ENCODE measurements around the gene CHST11. TPM values are rescaled to one million over a fixed set of nuclear protein-coding genes. Genes with fewer than 3 reads are reported as not detected.

Gene CHST11
- total RNA-seq, 1 experiment from 2014 or later, result 6.7 TPM

- Histone ChIP-seq H2AK5ac (ENCODE audit: insufficient read length, low read length) (no peak overlapping the region), H3K27me3 (ENCODE audit: insufficient read depth, low read length) (no peaks in the 10 kb centered on the region), H4K20me1 (ENCODE audit: control insufficient read depth, insufficient read depth, insufficient read length) (no peaks in the 10 kb centered on the region), H3K9me3 (ENCODE audit: control insufficient read depth, low read depth, low read length) (no peaks in the 10 kb centered on the region), H2BK5ac (ENCODE audit: insufficient read length, low read length) (no peak overlapping the region), H3K4me2 (ENCODE audit: insufficient read depth, insufficient read length, low read length) (no peak overlapping the region), H3K56ac (ENCODE audit: insufficient read length, low read depth, low read length) (no peak overlapping the region), H3K79me1 (ENCODE audit: insufficient read depth, low read depth, low read length, poor library complexity, severe bottlenecking) (no peaks in the 10 kb centered on the region), H3K4ac (ENCODE audit: low read depth, low read length) (no peak overlapping the region), H2BK15ac (ENCODE audit: low read depth, low read length) (no peak overlapping the region), H2BK12ac (ENCODE audit: insufficient read length, low read depth, low read length) (no peak overlapping the region), H3K18ac (ENCODE audit: insufficient read length, low read depth, low read length) (no peak overlapping the region), H4K91ac (ENCODE audit: insufficient read length, low read depth, low read length) (no peak overlapping the region), H3K23me2 (ENCODE audit: insufficient read length, low read depth, low read length, poor library complexity, severe bottlenecking) (no peaks in the 10 kb centered on the region), H4K5ac (ENCODE audit: insufficient read length, low read depth, low read length) (no peak overlapping the region), H3K27ac (ENCODE audit: insufficient read length, low read depth, low read length) (no peak overlapping the region), H2BK120ac (ENCODE audit: low read depth, low read length, poor library complexity, severe bottlenecking) (no peak overlapping the region), H3K14ac (ENCODE audit: insufficient read depth, low read length) (no peak overlapping the region), H2BK20ac (ENCODE audit: low read depth, low read length, poor library complexity, severe bottlenecking) (no peak overlapping the region), H4K8ac (replicated peaks; ENCODE audit: insufficient read length, low read depth, low read length) (no peak overlapping the region), H2AFZ (ENCODE audit: low read length) (no peak overlapping the region), H3K9ac (ENCODE audit: extremely low read depth, insufficient read length, low read length) (no peak overlapping the region), H3K23ac (ENCODE audit: insufficient read length, low read depth, low read length) (no peak overlapping the region), H3K79me2 (ENCODE audit: insufficient read depth, low read length) (no peaks in the 10 kb centered on the region), H3T11ph (ENCODE audit: low read length) (no peak overlapping the region), H3K4me1 (ENCODE audit: insufficient read depth, low read length) (peaks cover 10% of the 10 kb centered on the region)
- Mint-ChIP-seq H3K4me3 (0 out of 5 replicates have a peak overlapping the region, but pooled peaks of 1 of the 2 experiments have one; percentile 26), H3K9me3 (peaks cover 0 to 7% of the 10 kb centered on the region in 2 experiments; a peak in 2 of 5 replicates), H3K4me1 (peaks cover 18 to 25% of the 10 kb centered on the region in 2 experiments), H3K27ac (no peak overlapping the region), H3K36me3 (ENCODE audit: insufficient read depth in 1 of 3, low read depth in 3 of 3) (peaks cover 0 to 2% (median 0%) of the 10 kb centered on the region in 3 experiments; a peak in 1 of 7 replicates), H3K27me3 (ENCODE audit: low read depth) (no peaks in the 10 kb centered on the region)
- peak; percentile 91 for DNase-seq
- no CpG with 5 or more reads among the region's 16 CpGs for WGBS (ENCODE audit: extremely low coverage, insufficient read length, low lambda C conversion rate)
- TF ChIP-seq, protein P1, sequence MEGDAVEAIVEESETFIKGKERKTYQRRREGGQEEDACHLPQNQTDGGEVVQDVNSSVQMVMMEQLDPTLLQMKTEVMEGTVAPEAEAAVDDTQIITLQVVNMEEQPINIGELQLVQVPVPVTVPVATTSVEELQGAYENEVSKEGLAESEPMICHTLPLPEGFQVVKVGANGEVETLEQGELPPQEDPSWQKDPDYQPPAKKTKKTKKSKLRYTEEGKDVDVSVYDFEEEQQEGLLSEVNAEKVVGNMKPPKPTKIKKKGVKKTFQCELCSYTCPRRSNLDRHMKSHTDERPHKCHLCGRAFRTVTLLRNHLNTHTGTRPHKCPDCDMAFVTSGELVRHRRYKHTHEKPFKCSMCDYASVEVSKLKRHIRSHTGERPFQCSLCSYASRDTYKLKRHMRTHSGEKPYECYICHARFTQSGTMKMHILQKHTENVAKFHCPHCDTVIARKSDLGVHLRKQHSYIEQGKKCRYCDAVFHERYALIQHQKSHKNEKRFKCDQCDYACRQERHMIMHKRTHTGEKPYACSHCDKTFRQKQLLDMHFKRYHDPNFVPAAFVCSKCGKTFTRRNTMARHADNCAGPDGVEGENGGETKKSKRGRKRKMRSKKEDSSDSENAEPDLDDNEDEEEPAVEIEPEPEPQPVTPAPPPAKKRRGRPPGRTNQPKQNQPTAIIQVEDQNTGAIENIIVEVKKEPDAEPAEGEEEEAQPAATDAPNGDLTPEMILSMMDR (conservative IDR thresholded peaks at IDR 0.05), result no peak
Observed at GRCh38 chr12:104604995-104605675, 148.4 kb downstream of the CHST11 start.
